ENCODE data around the gene STUM.
A peak's percentile ranks its signal among the peaks of the same experiment; 100 is the strongest.
"Not testable (repeated sequence)": the region's sequence is repeated elsewhere in the genome, so short reads cannot be mapped to it uniquely, and the experiment has no call there.

Gene STUM

GRCh38 chr1:226627924-226628611, 79.5 kb downstream of the STUM start:
- no peak for DNase-seq (ENCODE audit: low read depth)

DNA sequence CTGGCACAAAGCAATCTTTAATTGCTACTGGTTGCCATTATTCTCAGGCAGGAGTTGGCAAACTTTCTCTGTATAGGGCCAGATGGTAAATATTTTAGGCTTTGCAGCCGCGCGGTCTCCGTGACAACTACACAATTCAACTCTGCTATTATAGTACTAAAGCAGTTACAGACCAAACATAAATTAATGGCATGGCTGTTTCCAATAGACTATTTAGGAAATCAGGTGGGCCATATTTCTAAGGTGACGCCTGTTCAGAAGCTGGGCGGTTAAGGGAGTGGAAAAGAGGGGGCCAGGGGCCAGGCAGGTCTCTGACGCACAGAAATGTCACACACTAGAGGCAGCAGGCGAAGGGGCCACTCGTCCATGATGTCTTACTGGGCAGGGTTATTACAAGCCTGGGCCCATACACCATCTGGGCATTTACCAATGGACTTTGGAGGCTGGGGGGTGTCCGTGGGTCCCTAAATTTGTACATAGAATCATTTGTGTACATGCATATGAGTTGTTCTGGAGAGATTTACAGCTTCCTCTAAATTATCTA, 80.1 kb downstream of the STUM start:
- no peak for DNase-seq (ENCODE audit: low read depth)

DNA sequence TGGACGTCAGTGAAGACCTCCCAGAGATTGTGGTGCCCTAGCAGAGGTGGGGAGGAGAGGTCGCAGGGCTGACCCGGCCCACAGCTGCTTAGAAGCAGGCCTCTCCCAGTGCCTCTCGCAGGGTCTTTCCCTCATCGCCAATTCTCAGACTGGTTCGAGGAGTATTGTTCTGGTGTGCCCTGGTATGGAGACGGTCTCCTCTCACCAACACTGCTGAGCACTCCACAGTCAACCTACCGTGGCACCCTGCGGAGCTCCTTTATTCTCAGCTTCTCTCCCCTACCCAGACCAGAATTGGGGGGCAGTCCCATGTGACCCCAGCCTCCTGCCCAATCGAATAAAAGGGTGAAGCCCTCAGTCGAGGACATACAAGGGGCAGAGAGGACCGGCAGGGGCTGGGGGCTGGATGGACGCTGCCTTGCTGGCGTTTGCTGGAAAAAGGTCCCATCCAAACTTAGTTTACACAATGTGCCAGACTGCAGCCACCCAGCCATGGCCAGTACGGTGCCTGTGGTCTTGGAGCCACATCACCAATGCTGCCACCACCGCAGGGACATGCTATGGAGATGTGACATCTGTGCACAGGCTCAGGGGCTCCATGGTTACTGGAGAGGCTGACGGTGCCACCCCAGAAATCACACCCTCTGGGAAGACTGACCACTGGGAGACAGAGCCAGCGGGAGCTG, 80.8 kb downstream of the STUM start:
- DNase-seq (ENCODE audit: low read depth) = no peak

GRCh38 chr1:226629896-226630550, 81.5 kb downstream of the STUM start:
- DNase-seq (ENCODE audit: low read depth) = no peak

DNA sequence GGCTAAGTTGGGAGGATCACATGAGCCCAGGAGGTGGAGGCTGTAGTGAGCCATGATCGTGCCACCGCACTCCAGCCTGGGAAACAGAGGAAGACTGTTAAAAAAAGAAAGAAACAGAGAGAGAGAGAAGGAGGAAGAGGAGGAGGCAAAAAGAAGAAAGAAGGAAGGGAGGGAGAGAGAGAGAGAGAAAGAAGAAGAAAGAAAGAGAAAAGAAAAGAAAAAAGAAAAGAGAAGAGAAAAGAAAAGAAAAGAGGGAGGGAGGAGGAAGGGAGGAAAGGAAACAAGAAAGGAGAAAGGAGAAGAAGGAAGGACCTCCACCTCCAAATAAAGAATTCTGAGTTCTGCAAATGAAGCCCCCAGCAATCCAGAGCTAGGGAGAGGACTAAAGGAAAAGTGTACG, 82.0 kb downstream of the STUM start:
- no peak for DNase-seq (ENCODE audit: low read depth)

- no peak for DNase-seq (ENCODE audit: low read depth)
Observed at GRCh38 chr1:226631229-226632000, 82.9 kb downstream of the STUM start.

- DNase-seq (ENCODE audit: low read depth) = no peak
Observed at GRCh38 chr1:226632169-226632879, 83.8 kb downstream of the STUM start.

- DNase-seq (ENCODE audit: low read depth) = no peak
Observed at GRCh38 chr1:226632922-226633351, 84.4 kb downstream of the STUM start.

DNA sequence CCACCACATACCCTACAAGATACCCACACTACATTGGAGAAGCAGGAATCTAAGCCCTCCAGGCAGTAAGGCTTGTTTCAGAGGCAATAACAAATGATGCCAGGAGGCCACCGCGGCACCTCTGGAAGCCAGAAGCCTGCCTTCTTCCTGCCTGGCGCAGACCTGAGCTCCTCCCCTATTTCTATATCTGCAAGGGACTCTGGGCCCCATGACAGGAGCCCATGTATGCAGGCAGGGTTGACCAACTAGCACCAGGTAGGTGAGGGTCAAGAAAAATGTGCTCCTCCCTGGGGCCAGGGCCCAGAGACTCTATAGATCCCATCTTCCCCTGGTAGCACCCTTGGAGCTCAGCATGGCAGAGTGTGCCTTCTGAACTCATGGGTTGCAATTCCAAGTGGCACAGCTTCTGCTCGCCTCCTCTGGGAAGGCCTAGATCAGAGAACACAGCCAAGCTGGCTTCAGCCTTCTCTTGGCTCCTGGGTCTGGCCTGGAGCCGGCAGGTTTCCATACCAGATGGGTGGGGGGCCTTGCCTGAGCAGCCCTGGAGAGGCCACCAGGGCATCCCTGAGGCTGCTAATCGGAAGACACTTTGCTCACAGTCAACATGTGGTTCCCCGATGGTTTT, 85.1 kb downstream of the STUM start:
- DNase-seq (ENCODE audit: low read depth) = no peak

DNA sequence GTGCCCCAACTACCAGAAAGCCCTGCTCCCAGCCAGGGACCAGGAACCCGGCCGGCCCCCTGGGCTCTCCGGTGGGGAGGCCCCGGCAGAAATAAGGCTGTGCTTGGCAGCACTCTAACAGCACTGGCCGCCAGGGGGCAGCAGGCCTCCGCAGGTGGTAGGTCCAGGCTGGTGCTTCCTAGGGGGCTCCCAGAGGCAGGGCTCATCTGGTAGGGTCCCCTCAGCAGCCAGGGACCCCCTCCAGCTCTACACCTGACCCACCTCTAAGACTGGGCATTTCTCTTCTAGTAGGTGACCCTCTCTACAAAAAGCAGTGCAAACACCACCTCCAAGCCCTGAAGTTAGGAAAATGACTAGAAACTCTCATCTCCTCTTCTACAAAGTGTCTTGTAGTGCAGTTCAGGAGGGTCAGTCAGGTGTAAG, 85.6 kb downstream of the STUM start:
- DNase-seq (ENCODE audit: low read depth) = peak; percentile 80

- no peak for DNase-seq (ENCODE audit: low read depth)
Observed at GRCh38 chr1:226634611-226635246, 86.2 kb downstream of the STUM start.

DNA sequence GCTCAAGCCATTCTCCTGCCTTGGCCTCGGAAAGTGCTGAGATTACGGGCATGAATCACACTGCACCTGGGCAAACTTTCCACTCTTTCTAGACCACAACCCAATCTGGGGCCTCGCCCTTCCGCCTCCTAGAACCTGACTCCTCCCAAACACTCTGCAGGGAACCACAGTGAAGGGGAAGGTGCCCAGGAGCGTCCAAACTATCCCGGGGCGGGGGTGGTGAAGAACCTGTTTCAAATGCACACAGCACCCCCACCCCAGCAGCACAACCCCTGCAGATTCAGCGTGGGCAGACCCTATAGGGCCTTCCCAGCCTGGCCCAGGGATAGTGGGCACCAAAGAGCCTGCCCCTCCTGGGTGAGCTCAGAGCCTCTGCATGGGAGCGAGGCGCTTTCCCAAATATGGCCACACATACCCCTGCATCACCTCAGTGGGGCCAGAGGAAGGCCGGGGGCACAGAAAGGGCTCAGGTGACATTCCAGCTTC, 86.9 kb downstream of the STUM start:
- DNase-seq (ENCODE audit: low read depth) = no peak

- DNase-seq (ENCODE audit: low read depth) = no peak
Observed at GRCh38 chr1:226636847-226637096, 88.2 kb downstream of the STUM start.

DNA sequence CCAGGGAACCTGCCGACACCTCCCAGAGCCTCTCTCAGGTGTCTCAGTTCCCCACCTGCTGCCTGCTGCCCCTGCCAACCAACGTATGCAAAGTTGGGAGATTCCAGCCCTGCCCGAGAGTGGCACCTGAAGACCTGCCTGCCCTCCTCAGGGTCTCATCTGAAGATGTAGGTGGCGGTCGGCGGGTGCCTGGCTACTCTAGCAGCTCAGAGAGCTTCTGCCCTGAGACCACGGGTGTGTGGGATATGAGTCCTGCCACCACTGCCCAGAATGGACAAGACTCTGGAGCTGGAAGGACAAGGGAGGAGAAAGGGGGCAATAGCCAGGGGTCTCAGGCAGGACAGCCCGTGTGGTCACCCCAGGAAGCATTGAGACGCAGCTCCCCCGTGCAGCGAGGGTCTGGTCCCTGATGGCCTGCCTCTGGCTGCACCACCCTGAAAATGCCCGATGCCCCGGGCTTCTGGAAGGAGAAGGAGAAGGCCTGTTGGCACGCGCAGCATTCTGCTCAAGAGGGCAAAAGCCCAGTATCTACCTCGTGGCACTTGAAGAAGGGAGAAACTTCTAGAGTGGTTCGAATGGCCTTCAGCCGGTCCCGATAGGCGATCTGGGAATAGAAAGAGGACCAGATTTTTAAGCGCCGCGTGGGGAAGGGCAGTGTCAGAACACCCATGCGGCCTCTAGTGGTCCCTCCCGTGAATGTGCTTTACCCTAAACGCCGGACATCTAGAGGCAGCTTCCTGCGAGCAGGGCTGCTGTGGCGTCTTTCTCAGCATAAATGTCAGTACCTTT, 88.8 kb downstream of the STUM start:
- DNase-seq (ENCODE audit: low read depth) = no peak

- no peak for DNase-seq (ENCODE audit: low read depth)
Observed at GRCh38 chr1:226638001-226638601, 89.5 kb downstream of the STUM start.

DNA sequence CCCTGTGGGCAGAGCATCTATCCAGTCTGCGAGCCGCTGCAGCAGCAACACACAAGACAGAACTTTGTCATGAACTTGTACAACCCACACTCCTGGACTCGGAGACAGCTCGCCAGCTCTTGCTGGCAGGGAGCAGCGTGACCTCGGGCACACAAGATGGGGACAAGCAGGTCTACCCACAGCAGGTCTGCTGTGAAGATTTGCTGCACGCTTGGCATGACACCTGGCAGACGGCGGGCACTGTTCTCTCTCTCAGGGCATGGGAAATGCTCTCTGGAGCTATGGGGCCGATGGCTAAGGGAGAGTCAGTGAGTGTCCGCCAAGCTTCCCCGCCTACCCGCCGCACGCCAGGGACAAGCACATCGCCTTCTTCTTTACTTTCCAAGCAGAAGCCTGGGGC, 90.0 kb downstream of the STUM start:
- DNase-seq (ENCODE audit: low read depth) = no peak

DNA sequence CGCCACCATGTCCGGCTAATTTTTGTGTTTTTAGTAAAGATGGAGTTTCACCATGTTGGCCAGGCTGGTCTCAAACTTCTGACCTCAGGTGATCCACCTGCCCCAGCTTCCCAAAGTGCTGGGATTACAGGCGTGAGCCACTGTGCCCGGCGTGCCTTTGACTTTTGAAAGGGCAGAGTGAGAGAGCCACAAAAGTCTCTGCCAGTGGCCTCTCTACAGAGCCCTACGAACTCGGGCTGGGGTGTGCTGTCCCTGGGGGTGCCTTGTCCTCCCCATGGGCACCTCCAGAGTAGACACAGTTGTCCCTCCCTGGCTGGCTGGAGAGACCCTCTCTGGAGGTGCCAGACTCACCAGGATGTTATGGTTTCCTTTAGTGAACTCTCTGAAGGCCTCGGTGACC, 90.6 kb downstream of the STUM start:
- not testable (repeated sequence) for DNase-seq (ENCODE audit: low read depth)

DNA sequence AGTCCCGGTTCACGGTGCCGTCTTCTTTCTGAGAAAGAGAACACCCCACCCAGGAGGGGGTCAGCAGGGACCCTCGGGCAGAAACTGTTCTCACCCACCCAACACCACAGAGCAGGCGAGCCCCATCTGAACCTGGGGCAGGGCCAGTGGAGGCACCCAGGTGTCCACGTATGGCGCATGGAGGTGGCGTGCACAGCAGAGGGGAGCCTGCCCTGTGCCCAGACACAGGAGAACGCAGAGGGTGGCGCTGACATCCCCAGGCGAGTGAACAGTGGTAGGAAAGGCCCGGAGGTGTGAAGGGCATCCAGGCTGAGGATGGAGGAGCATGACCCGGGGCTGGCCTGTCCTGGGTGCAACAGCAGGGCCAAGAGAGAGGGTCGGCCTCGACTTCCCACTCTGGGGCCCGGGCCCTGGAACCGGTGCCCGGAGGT, 91.1 kb downstream of the STUM start:
- no peak for DNase-seq (ENCODE audit: low read depth)
